GM10266 (cell line): ENCODE results near the gene C1QTNF6.
"Not testable (repeated sequence)": the region's sequence is repeated elsewhere in the genome, so short reads cannot be mapped to it uniquely, and the experiment has no call there.

ENCODE experiments used
- DNase-seq: peaks from one replicate; pipeline ENCODE4 v3.0.0; 2012; ENCODE audit errors: extremely low spot score
- CTCF ChIP-seq: IDR thresholded peaks from 2 replicates; pipeline ENCODE4 v1.5.1; 2012; ENCODE audit warnings: mild to moderate bottlenecking, low read depth; ENCODE audit not compliant: control insufficient read depth, insufficient read depth; ENCODE audit errors: missing control alignments

The C1QTNF6 gene

GRCh38 chr22:37176464-37177061 is 11.5 kb downstream of the C1QTNF6 start:
- no peak for TF ChIP-seq CTCF
- no peak for DNase-seq

- TF ChIP-seq CTCF, result no peak
- no peak for DNase-seq
These were observed 12.4 kb downstream of the C1QTNF6 start for GRCh38 chr22:37175414-37176281.

- DNase-seq, result no peak
- TF ChIP-seq CTCF, result no peak
These were observed 13.1 kb downstream of the C1QTNF6 start for GRCh38 chr22:37174964-37175363.

GRCh38 chr22:37173709-37174108 is 14.3 kb downstream of the C1QTNF6 start:
- no peak for TF ChIP-seq CTCF
- DNase-seq, result no peak

GRCh38 chr22:37172266-37173245 is 15.5 kb downstream of the C1QTNF6 start:
- TF ChIP-seq CTCF, result no peak
- DNase-seq, result no peak

GRCh38 chr22:37171662-37172061 is 16.4 kb downstream of the C1QTNF6 start:
- no peak for DNase-seq
- no peak for TF ChIP-seq CTCF

GRCh38 chr22:37170689-37171405 is 17.2 kb downstream of the C1QTNF6 start:
- not testable (repeated sequence) for DNase-seq
